Measurements from ENCODE around the gene ISY1.

- TF ChIP-seq CTCF (IDR thresholded peaks at IDR 0.05) (no peak), POLR2A (IDR thresholded peaks at IDR 0.05) (no peak)
Observed at GRCh38 chr3:129112308-129113052, 48.4 kb downstream of the ISY1 start.
